ENCODE data around the gene NMBR.

DNA sequence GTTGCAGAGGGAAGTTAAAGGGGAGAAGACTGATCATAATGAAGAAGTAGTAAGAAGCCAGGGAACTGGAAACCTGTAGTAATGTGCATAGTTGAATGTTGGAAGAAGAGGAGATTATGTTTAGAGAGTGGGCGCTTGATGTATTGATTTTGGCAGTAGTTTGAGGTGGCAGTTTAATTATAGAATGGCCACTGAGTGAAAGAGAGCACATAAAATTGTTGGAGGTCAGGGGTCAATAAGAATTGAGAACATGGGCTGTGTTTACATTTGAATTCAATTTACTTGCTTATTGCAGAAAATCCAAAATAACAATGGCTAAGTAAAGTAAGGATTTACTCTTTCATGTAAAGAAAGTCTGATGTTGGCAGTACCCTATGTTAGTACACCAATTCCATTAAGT is 15.9 kb upstream of the NMBR start:
- TF ChIP-seq, protein P1, sequence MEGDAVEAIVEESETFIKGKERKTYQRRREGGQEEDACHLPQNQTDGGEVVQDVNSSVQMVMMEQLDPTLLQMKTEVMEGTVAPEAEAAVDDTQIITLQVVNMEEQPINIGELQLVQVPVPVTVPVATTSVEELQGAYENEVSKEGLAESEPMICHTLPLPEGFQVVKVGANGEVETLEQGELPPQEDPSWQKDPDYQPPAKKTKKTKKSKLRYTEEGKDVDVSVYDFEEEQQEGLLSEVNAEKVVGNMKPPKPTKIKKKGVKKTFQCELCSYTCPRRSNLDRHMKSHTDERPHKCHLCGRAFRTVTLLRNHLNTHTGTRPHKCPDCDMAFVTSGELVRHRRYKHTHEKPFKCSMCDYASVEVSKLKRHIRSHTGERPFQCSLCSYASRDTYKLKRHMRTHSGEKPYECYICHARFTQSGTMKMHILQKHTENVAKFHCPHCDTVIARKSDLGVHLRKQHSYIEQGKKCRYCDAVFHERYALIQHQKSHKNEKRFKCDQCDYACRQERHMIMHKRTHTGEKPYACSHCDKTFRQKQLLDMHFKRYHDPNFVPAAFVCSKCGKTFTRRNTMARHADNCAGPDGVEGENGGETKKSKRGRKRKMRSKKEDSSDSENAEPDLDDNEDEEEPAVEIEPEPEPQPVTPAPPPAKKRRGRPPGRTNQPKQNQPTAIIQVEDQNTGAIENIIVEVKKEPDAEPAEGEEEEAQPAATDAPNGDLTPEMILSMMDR (IDR thresholded peaks at IDR 0.05; ENCODE audit: poor library complexity, severe bottlenecking): no peak
- TF ChIP-seq POLR2AphosphoS5 (IDR thresholded peaks at IDR 0.05): no peak
- no peak for TF ChIP-seq TAF1 (IDR thresholded peaks at IDR 0.05; ENCODE audit: low read depth)
- TF ChIP-seq, protein P2, sequence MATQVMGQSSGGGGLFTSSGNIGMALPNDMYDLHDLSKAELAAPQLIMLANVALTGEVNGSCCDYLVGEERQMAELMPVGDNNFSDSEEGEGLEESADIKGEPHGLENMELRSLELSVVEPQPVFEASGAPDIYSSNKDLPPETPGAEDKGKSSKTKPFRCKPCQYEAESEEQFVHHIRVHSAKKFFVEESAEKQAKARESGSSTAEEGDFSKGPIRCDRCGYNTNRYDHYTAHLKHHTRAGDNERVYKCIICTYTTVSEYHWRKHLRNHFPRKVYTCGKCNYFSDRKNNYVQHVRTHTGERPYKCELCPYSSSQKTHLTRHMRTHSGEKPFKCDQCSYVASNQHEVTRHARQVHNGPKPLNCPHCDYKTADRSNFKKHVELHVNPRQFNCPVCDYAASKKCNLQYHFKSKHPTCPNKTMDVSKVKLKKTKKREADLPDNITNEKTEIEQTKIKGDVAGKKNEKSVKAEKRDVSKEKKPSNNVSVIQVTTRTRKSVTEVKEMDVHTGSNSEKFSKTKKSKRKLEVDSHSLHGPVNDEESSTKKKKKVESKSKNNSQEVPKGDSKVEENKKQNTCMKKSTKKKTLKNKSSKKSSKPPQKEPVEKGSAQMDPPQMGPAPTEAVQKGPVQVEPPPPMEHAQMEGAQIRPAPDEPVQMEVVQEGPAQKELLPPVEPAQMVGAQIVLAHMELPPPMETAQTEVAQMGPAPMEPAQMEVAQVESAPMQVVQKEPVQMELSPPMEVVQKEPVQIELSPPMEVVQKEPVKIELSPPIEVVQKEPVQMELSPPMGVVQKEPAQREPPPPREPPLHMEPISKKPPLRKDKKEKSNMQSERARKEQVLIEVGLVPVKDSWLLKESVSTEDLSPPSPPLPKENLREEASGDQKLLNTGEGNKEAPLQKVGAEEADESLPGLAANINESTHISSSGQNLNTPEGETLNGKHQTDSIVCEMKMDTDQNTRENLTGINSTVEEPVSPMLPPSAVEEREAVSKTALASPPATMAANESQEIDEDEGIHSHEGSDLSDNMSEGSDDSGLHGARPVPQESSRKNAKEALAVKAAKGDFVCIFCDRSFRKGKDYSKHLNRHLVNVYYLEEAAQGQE (IDR thresholded peaks at IDR 0.05; ENCODE audit: borderline replicate concordance): no peak
- no peak for TF ChIP-seq SMC3 (conservative IDR thresholded peaks at IDR 0.05; ENCODE audit: poor library complexity)

All from neural cell (in vitro differentiated cells).